IMR-90 (cell line): ENCODE measurements around the gene FUT7. TPM values are rescaled to one million over a fixed set of nuclear protein-coding genes. Genes with fewer than 3 reads are reported as not detected.

ENCODE experiments used
- ATAC-seq: fragments of 200-7000 bp; cut with Tn5 transposase; 2 replicates; pipeline ENCODE4 v1.9.1; 2020; ENCODE audit warnings: low read depth, mild to moderate bottlenecking, moderate library complexity
- BruUV-seq: library from RNA; stranded (reverse); fragments of 400-500 nt; replicated peaks from 2 replicates; lab custom pipeline; 2021; lab: Mats Ljungman, UMichigan
- CTCF ChIA-PET: fragments of 300-600 bp; formaldehyde crosslinking; extraction: SDS; loops from one replicate; lab custom pipeline; 2021; ENCODE audit warnings: antibody characterized with exemption; lab: Yijun Ruan, JAX
- POLR2A ChIA-PET: fragments of 300-600 bp; sonication (Branson Sonifier 250); formaldehyde crosslinking; loops from one replicate; lab custom pipeline; 2022; ENCODE audit warnings: antibody characterized with exemption; ENCODE audit not compliant: unreplicated experiment; lab: Charles Lee
- DNase-seq: peaks from one replicate; pipeline ENCODE4 v3.0.0; 2013
- H2AFZ ChIP-seq: replicated peaks from 2 replicates; pipeline ENCODE3; 2013; ENCODE audit warnings: low read length, mild to moderate bottlenecking; ENCODE audit not compliant: poor library complexity
- H2AK5ac ChIP-seq: 2 replicates; pipeline ENCODE4 v1.6.1; 2013; ENCODE audit warnings: low read depth, low read length, inconsistent platforms
- H2AK9ac ChIP-seq: replicated peaks from 2 replicates; pipeline ENCODE3; 2013; ENCODE audit warnings: mild to moderate bottlenecking, low read depth, low read length, moderate library complexity; ENCODE audit not compliant: poor library complexity
- H2BK120ac ChIP-seq: 2 replicates; pipeline ENCODE4 v1.6.1; 2013; ENCODE audit warnings: low read depth, low read length, inconsistent platforms
- H2BK15ac ChIP-seq: 3 replicates; pipeline ENCODE4 v1.6.1; 2013; ENCODE audit warnings: low read depth, low read length, inconsistent platforms
- H2BK20ac ChIP-seq: 2 replicates; pipeline ENCODE4 v1.6.1; 2013; ENCODE audit warnings: low read depth, mild to moderate bottlenecking, inconsistent platforms, low read length, moderate library complexity
- H2BK5ac ChIP-seq: 2 replicates; pipeline ENCODE4 v1.6.1; 2013; ENCODE audit warnings: mild to moderate bottlenecking, low read depth, low read length, inconsistent platforms; ENCODE audit not compliant: poor library complexity, severe bottlenecking
- H3K14ac ChIP-seq: replicated peaks from 2 replicates; pipeline ENCODE4 v1.6.1; 2013; ENCODE audit warnings: low read depth, low read length, inconsistent platforms
- H3K18ac ChIP-seq: 2 replicates; pipeline ENCODE4 v1.6.1; 2013; ENCODE audit warnings: low read depth, low read length, control low read depth
- H3K23ac ChIP-seq: 2 replicates; pipeline ENCODE4 v1.6.1; 2013; ENCODE audit warnings: low read depth, low read length, inconsistent platforms
- H3K27ac ChIP-seq: 2 replicates; pipeline ENCODE4 v1.5.1; 2013; ENCODE audit warnings: mild to moderate bottlenecking, control low read depth, low read length; ENCODE audit not compliant: insufficient read depth
- H3K27me3 ChIP-seq: 2 replicates; pipeline ENCODE4 v1.6.1; 2013; ENCODE audit warnings: low read length; ENCODE audit not compliant: control insufficient read depth, insufficient read depth
- H3K36me3 ChIP-seq: 2 replicates; pipeline ENCODE4 v1.6.1; 2013; ENCODE audit warnings: low read length, mixed read lengths; ENCODE audit not compliant: control insufficient read depth, insufficient read depth
- H3K4ac ChIP-seq: 2 replicates; pipeline ENCODE4 v1.6.1; 2013; ENCODE audit warnings: low read depth, low read length, inconsistent platforms
- H3K4me1 ChIP-seq: 2 replicates; pipeline ENCODE4 v1.6.1; 2013; ENCODE audit warnings: low read length, mixed read lengths; ENCODE audit not compliant: control insufficient read depth, insufficient read depth
- H3K4me2 ChIP-seq: 2 replicates; pipeline ENCODE4 v1.6.1; 2013; ENCODE audit warnings: low read depth, mild to moderate bottlenecking, control low read depth, low read length, moderate library complexity
- H3K4me3 ChIP-seq: 2 replicates; pipeline ENCODE4 v1.5.1; 2013; ENCODE audit warnings: low read depth, mild to moderate bottlenecking, control low read depth, low read length, moderate library complexity; ENCODE audit not compliant: insufficient read depth
- H3K56ac ChIP-seq: 2 replicates; pipeline ENCODE4 v1.6.1; 2013; ENCODE audit warnings: low read length, inconsistent platforms; ENCODE audit not compliant: insufficient read depth; ENCODE audit errors: extremely low read depth
- H3K79me1 ChIP-seq, 2 experiments: 2 replicates each; pipeline ENCODE4 v1.6.1; 2013; ENCODE audit warnings: low read length in 2 of 2, inconsistent platforms in 1 of 2, low read depth in 1 of 2
- H3K9ac ChIP-seq: 2 replicates; pipeline ENCODE4 v1.6.1; 2013; ENCODE audit warnings: low read depth, low read length, control low read depth
- H3K9me1 ChIP-seq: 2 replicates; pipeline ENCODE4 v1.6.1; 2013; ENCODE audit warnings: low read length, inconsistent platforms; ENCODE audit not compliant: insufficient read depth
- H3K9me3 ChIP-seq: 2 replicates; pipeline ENCODE4 v1.6.1; 2013; ENCODE audit warnings: low read length; ENCODE audit not compliant: control insufficient read depth, insufficient read depth
- H4K20me1 ChIP-seq: 2 replicates; pipeline ENCODE4 v1.6.1; 2013; ENCODE audit warnings: low read length, inconsistent platforms; ENCODE audit not compliant: insufficient read depth
- H4K5ac ChIP-seq: 2 replicates; pipeline ENCODE4 v1.6.1; 2013; ENCODE audit warnings: mild to moderate bottlenecking, low read depth, low read length, control low read depth
- H4K8ac ChIP-seq, 2 experiments: 2 replicates each; pipeline ENCODE4 v1.6.1; 2013; ENCODE audit warnings: low read depth in 2 of 2, low read length in 2 of 2, control low read depth in 1 of 2, inconsistent platforms in 1 of 2
- H4K91ac ChIP-seq: 2 replicates; pipeline ENCODE4 v1.6.1; 2013; ENCODE audit warnings: low read depth, low read length, inconsistent platforms; ENCODE audit not compliant: insufficient read depth
- CHD1 ChIP-seq: IDR thresholded peaks from 2 replicates; pipeline ENCODE4 v1.6.1; 2012; ENCODE audit warnings: low read depth, low read length, improper control_type of control experiment
- CTCF ChIP-seq: conservative IDR thresholded peaks from 2 replicates; pipeline ENCODE4 v1.5.1; 2012; ENCODE audit warnings: mild to moderate bottlenecking, low read depth, low read length, improper control_type of control experiment
- ELK1 ChIP-seq: fragments of 150-350 bp; IDR thresholded peaks from 2 replicates; pipeline ENCODE4 v1.6.1; 2016; ENCODE audit warnings: low read depth, mild to moderate bottlenecking, low read length, moderate library complexity, borderline replicate concordance
- FOS ChIP-seq: fragments of 150-350 bp; IDR thresholded peaks from 2 replicates; pipeline ENCODE4 v1.6.1; 2016; ENCODE audit warnings: low read depth, low read length
- MXI1 ChIP-seq: IDR thresholded peaks from 2 replicates; pipeline ENCODE4 v1.6.1; 2012; ENCODE audit warnings: low read depth, mild to moderate bottlenecking, low read length, moderate library complexity, borderline replicate concordance
- NFE2L2 ChIP-seq: fragments of 150-350 bp; IDR thresholded peaks from 2 replicates; pipeline ENCODE4 v1.6.1; 2016; ENCODE audit warnings: low read depth, mild to moderate bottlenecking, low read length
- POLR2A ChIP-seq: IDR thresholded peaks from 2 replicates; pipeline ENCODE4 v1.6.1; 2012; ENCODE audit warnings: mild to moderate bottlenecking, low read depth, low read length
- RCOR1 ChIP-seq: IDR thresholded peaks from 2 replicates; pipeline ENCODE4 v1.6.1; 2012; ENCODE audit warnings: mild to moderate bottlenecking, low read length, improper control_type of control experiment; ENCODE audit not compliant: insufficient replicate concordance
- WGBS, 2 experiments: methylation state at CpG; one replicate each; pipeline versions ENCODE4 v1.1.5 to v1.1.7; 2013; ENCODE audit warnings: missing lambda C conversion rate in 2 of 2; ENCODE audit not compliant: insufficient read length in 1 of 2; ENCODE audit errors: extremely low coverage in 2 of 2; 5-methylcytosine and 5-hydroxymethylcytosine counted together
- dilution Hi-C: fragments of 300-500 bp; cut with HindIII; formaldehyde crosslinking; loops from one replicate; pipeline ENCODE4 v1.14.3; 2018; ENCODE audit warnings: low sequenced_read_pairs; ENCODE audit not compliant: unreplicated experiment
- in situ Hi-C: fragments of 300-500 bp; cut with MboI; formaldehyde crosslinking; loops from 3 replicates; pipeline ENCODE4 v1.14.3; 2019; ENCODE audit warnings: low sequenced_read_pairs, inconsistent platforms, mixed read lengths
- intact Hi-C: fragments of 100-400 bp; cut with micrococcal nuclease; formaldehyde crosslinking; loops from 2 replicates; pipeline ENCODE4 v1.10.0; 2022
- polyA plus RNA-seq, 3 experiments: library from polyadenylated mRNA; depleted of rRNA; stranded (reverse); fragments of >200 nt; gene quantifications; 2 replicates each; pipeline ENCODE4 v1.2.3, GENCODE V29; 2012; ENCODE audit warnings: low replicate concordance in 1 of 3
- total RNA-seq: library from RNA; depleted of rRNA; stranded (reverse); fragments of >200 nt; gene quantifications from 2 replicates; pipeline ENCODE4 v1.2.3, GENCODE V29; 2012

FUT7 gene
- total and polyA plus RNA-seq, 2 of the 4 experiments (the other 2 are of a cell fraction) = not detected

DNA sequence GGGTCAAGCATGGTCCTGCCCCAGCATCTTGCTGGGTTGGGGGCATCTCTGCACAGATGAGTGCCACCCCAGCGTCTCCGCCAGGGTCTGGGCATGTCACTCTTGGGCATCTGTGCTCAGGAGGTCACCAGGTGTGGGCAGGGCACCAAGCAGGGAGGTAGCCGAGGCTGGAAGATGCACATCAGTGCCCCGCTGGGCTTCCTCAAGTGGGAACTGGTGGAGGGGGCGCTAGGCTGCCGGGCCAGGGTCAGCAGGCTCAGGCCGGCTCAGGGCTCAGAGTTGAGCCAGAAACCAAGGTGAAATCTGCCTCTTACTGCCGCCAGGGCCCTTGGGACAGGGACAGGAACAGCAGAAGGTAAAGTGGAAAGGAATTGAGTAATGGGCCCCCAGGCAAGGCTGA lies 4.0 kb upstream of the FUT7 start:
- Histone ChIP-seq H3K4me1 (no peaks in the 10 kb centered on the region), H3K9me1 (no peaks in the 10 kb centered on the region), H3K56ac (no peak overlapping the region), H3K79me1 (no peaks in the 10 kb centered on the region), H3K14ac (no peak overlapping the region), H3K4me3 (no peak overlapping the region), H2BK15ac (no peak overlapping the region), H2AK9ac (no peak overlapping the region), H4K8ac (no peak overlapping the region), H2AFZ (no peak overlapping the region), H4K91ac (no peak overlapping the region), H2BK20ac (no peak overlapping the region), H4K20me1 (no peaks in the 10 kb centered on the region; the same call in 1 of the 2 replicates), H4K5ac (no peak overlapping the region), H3K36me3 (peaks cover 17% of the 10 kb centered on the region), H3K9ac (no peak overlapping the region), H3K9me3 (no peaks in the 10 kb centered on the region), H3K4me2 (no peak overlapping the region), H3K18ac (no peak overlapping the region), H2BK120ac (no peak overlapping the region), H2BK5ac (no peak overlapping the region), H3K4ac (no peak overlapping the region), H3K23ac (no peak overlapping the region), H2AK5ac (no peak overlapping the region), H3K27ac (no peak overlapping the region), H3K27me3 (peaks cover 2% of the 10 kb centered on the region; the same call in 1 of the 2 replicates)
- 67% methylated on average over 6 of the region's 8 CpGs; no CpG with 5 or more reads in 1 of the 2 experiments for WGBS, 2 experiments
- TF ChIP-seq NFE2L2 = no peak
- no peak for TF ChIP-seq POLR2A
- no peak for TF ChIP-seq CHD1
- TF ChIP-seq ELK1 = no peak
- no peak for TF ChIP-seq MXI1
- no peak for TF ChIP-seq CTCF
- no peak for TF ChIP-seq FOS
- no peak for TF ChIP-seq RCOR1
- intact Hi-C loops (loop anchor here (1.0 kb wide), 3 partner anchors 88 to 249 kb away; no protein-coding TSS in a partner anchor), dilution Hi-C loops (no loop called here), in situ Hi-C loops (loop anchor here (10.0 kb wide), 1 partner anchor 251 kb away; no protein-coding TSS in a partner anchor)
- CTCF ChIA-PET = interaction anchor here (0.6 to 3.1 kb wide), 4 partner anchors 36 to 249 kb away, joined by 4 to 27 read pairs (median 4); no protein-coding TSS in a partner anchor
- no peak for DNase-seq
- BruUV-seq = no TSS peak
- no peak for ATAC-seq
- POLR2A ChIA-PET = no interaction called here
